Gastroesophageal sphincter (tissue), 3 donors: ENCODE measurements around the gene THRB.

Source experiments
- CTCF ChIP-seq, 4 experiments: fragments of 200-600 bp in 2 of 4; fragments of 450-650 bp in 2 of 4; sonication (generic) in 1 of 4; IDR thresholded peaks; one replicate each; pipeline ENCODE4 v1.5.1; 2017 to 2019; ENCODE audit warnings: antibody characterized with exemption in 4 of 4, mild to moderate bottlenecking in 2 of 4, moderate library complexity in 2 of 4
- POLR2A ChIP-seq, 2 donors: fragments of 450-650 bp; IDR thresholded peaks; one replicate each; pipeline ENCODE4 v1.6.1; 2017; ENCODE audit warnings: antibody characterized with exemption in 2 of 2, mild to moderate bottlenecking in 2 of 2, moderate library complexity in 1 of 2

- TF ChIP-seq CTCF (IDR thresholded peaks at IDR 0.05) (no peak), POLR2A (IDR thresholded peaks at IDR 0.05) (no peak)
Measured at GRCh38 chr3:24446032-24446431, 48.6 kb downstream of the THRB start.
